BLaER1 (cell line): Measurements from ENCODE around the gene ABCC10.

Experiments used
- H3K27ac ChIP-seq: shearing (Covaris generic); formaldehyde crosslinking; 2 replicates; pipeline ENCODE4 v1.8.1; 2022
- H3K27me3 ChIP-seq: shearing (Covaris generic); formaldehyde crosslinking; 2 replicates; pipeline ENCODE4 v1.8.1; 2022
- H3K36me3 ChIP-seq: shearing (Covaris generic); formaldehyde crosslinking; 2 replicates; pipeline ENCODE4 v1.8.1; 2022
- H3K4me1 ChIP-seq: shearing (Covaris generic); formaldehyde crosslinking; 2 replicates; pipeline ENCODE4 v1.8.1; 2022
- H3K4me2 ChIP-seq: shearing (Covaris generic); formaldehyde crosslinking; 2 replicates; pipeline ENCODE4 v1.8.1; 2022
- H3K4me3 ChIP-seq: shearing (Covaris generic); formaldehyde crosslinking; 2 replicates; pipeline ENCODE4 v1.8.1; 2022
- H3K9ac ChIP-seq: shearing (Covaris generic); formaldehyde crosslinking; 2 replicates; pipeline ENCODE4 v1.8.1; 2022
- H3K9me3 ChIP-seq: shearing (Covaris generic); formaldehyde crosslinking; 2 replicates; pipeline ENCODE4 v1.8.1; 2022
- H4K20me1 ChIP-seq: shearing (Covaris generic); formaldehyde crosslinking; 2 replicates; pipeline ENCODE4 v1.8.1; 2022
- Cebpa-rat ChIP-seq: shearing (Covaris generic); IDR thresholded peaks from 2 replicates; pipeline ENCODE4 v1.8.1; 2022

ABCC10 gene

GRCh38 chr6:43444582-43444981, 17.2 kb downstream of the ABCC10 start:
- H3K27ac ChIP-seq, result peak overlapping the region; percentile 45
- peak overlapping the region; percentile 79 for H3K4me2 ChIP-seq
- H3K9me3 ChIP-seq, result no peaks in the 10 kb centered on the region
- peaks cover 68% of the 10 kb centered on the region for H3K36me3 ChIP-seq
- H3K4me1 ChIP-seq, result peaks cover 43% of the 10 kb centered on the region
- no peaks in the 10 kb centered on the region for H4K20me1 ChIP-seq
- TF ChIP-seq Cebpa-rat, result no peak
- H3K4me3 ChIP-seq, result no peak overlapping the region
- no peaks in the 10 kb centered on the region for H3K27me3 ChIP-seq
- peak overlapping the region; percentile 55; the same call in 1 of the 2 replicates for H3K9ac ChIP-seq

GRCh38 chr6:43445576-43445975, 18.2 kb downstream of the ABCC10 start:
- Histone ChIP-seq H3K4me1 (peaks cover 43% of the 10 kb centered on the region), H4K20me1 (no peaks in the 10 kb centered on the region), H3K27me3 (no peaks in the 10 kb centered on the region), H3K9ac (peak overlapping the region; percentile 55; the same call in 1 of the 2 replicates), H3K27ac (no peak overlapping the region), H3K36me3 (peaks cover 71% of the 10 kb centered on the region), H3K9me3 (no peaks in the 10 kb centered on the region), H3K4me3 (no peak overlapping the region), H3K4me2 (peak overlapping the region; percentile 79)
- TF ChIP-seq Cebpa-rat, result no peak

- Histone ChIP-seq H3K4me3 (no peak overlapping the region), H4K20me1 (no peaks in the 10 kb centered on the region), H3K27ac (no peak overlapping the region), H3K4me2 (no peak overlapping the region), H3K9ac (no peak overlapping the region), H3K27me3 (no peaks in the 10 kb centered on the region), H3K36me3 (peaks cover 73% of the 10 kb centered on the region), H3K9me3 (no peaks in the 10 kb centered on the region), H3K4me1 (peaks cover 38% of the 10 kb centered on the region)
- TF ChIP-seq Cebpa-rat, result no peak
These were observed 20.3 kb downstream of the ABCC10 start for GRCh38 chr6:43447604-43448003.

- Histone ChIP-seq H3K4me1 (peaks cover 25% of the 10 kb centered on the region), H3K4me2 (no peak overlapping the region), H3K9me3 (no peaks in the 10 kb centered on the region), H3K27ac (no peak overlapping the region), H3K27me3 (peaks cover 2% of the 10 kb centered on the region; the same call in 1 of the 2 replicates), H3K4me3 (no peak overlapping the region), H3K9ac (no peak overlapping the region), H4K20me1 (0 out of 2 replicates have a peak, but pooled peaks cover under 1% of the 10 kb centered on the region), H3K36me3 (peaks cover 69% of the 10 kb centered on the region)
- no peak for TF ChIP-seq Cebpa-rat
These were observed 21.6 kb downstream of the ABCC10 start for GRCh38 chr6:43448916-43449315.

GRCh38 chr6:43450699-43451131, 23.4 kb downstream of the ABCC10 start:
- Histone ChIP-seq H4K20me1 (peaks cover 6% of the 10 kb centered on the region; the same call in 1 of the 2 replicates), H3K4me3 (no peak overlapping the region), H3K4me1 (peaks cover 7% of the 10 kb centered on the region), H3K9ac (no peak overlapping the region), H3K9me3 (no peaks in the 10 kb centered on the region), H3K4me2 (no peak overlapping the region), H3K27me3 (peaks cover 20% of the 10 kb centered on the region), H3K36me3 (peaks cover 67% of the 10 kb centered on the region), H3K27ac (no peak overlapping the region)
- TF ChIP-seq Cebpa-rat, result no peak

- Histone ChIP-seq H3K27me3 (peaks cover 26% of the 10 kb centered on the region), H3K4me2 (no peak overlapping the region), H4K20me1 (peaks cover 13% of the 10 kb centered on the region; the same call in 1 of the 2 replicates), H3K4me1 (peaks cover 1% of the 10 kb centered on the region; the same call in 1 of the 2 replicates), H3K9me3 (no peaks in the 10 kb centered on the region), H3K9ac (no peak overlapping the region), H3K4me3 (no peak overlapping the region), H3K27ac (no peak overlapping the region), H3K36me3 (peaks cover 61% of the 10 kb centered on the region)
- TF ChIP-seq Cebpa-rat, result no peak
These were observed 24.0 kb downstream of the ABCC10 start for GRCh38 chr6:43451348-43451747.

GRCh38 chr6:43451939-43452338, 24.6 kb downstream of the ABCC10 start:
- H3K36me3 ChIP-seq, result peaks cover 60% of the 10 kb centered on the region
- no peaks in the 10 kb centered on the region for H3K4me1 ChIP-seq
- H3K27me3 ChIP-seq, result peaks cover 32% of the 10 kb centered on the region
- TF ChIP-seq Cebpa-rat, result no peak
- no peak overlapping the region for H3K4me3 ChIP-seq
- no peak overlapping the region for H3K27ac ChIP-seq
- H3K4me2 ChIP-seq, result no peak overlapping the region
- peaks cover 17% of the 10 kb centered on the region; the same call in 1 of the 2 replicates for H4K20me1 ChIP-seq
- H3K9ac ChIP-seq, result no peak overlapping the region
- no peaks in the 10 kb centered on the region for H3K9me3 ChIP-seq

GRCh38 chr6:43452896-43453295, 25.6 kb downstream of the ABCC10 start:
- Histone ChIP-seq H4K20me1 (peaks cover 17% of the 10 kb centered on the region; the same call in 1 of the 2 replicates), H3K4me3 (no peak overlapping the region), H3K27ac (no peak overlapping the region), H3K27me3 (peaks cover 42% of the 10 kb centered on the region), H3K36me3 (peaks cover 50% of the 10 kb centered on the region), H3K9ac (no peak overlapping the region), H3K4me1 (no peaks in the 10 kb centered on the region), H3K9me3 (no peaks in the 10 kb centered on the region), H3K4me2 (no peak overlapping the region)
- TF ChIP-seq Cebpa-rat, result no peak

- Histone ChIP-seq H3K9ac (no peak overlapping the region), H3K9me3 (no peaks in the 10 kb centered on the region), H3K4me3 (no peak overlapping the region), H3K27ac (no peak overlapping the region), H3K36me3 (peaks cover 41% of the 10 kb centered on the region), H3K27me3 (peaks cover 45% of the 10 kb centered on the region), H3K4me1 (no peaks in the 10 kb centered on the region), H3K4me2 (no peak overlapping the region), H4K20me1 (peaks cover 17% of the 10 kb centered on the region; the same call in 1 of the 2 replicates)
- TF ChIP-seq Cebpa-rat, result no peak
These were observed 26.5 kb downstream of the ABCC10 start for GRCh38 chr6:43453831-43454230.

GRCh38 chr6:43454290-43454695, 27.0 kb downstream of the ABCC10 start:
- no peak for TF ChIP-seq Cebpa-rat
- Histone ChIP-seq H3K4me2 (peak overlapping the region; percentile 99), H3K9me3 (no peaks in the 10 kb centered on the region), H3K36me3 (peaks cover 37% of the 10 kb centered on the region), H3K27me3 (peaks cover 45% of the 10 kb centered on the region), H3K27ac (no peak overlapping the region), H4K20me1 (peaks cover 17% of the 10 kb centered on the region; the same call in 1 of the 2 replicates), H3K4me1 (no peaks in the 10 kb centered on the region), H3K4me3 (peak overlapping the region; percentile 70), H3K9ac (no peak overlapping the region)
